Neural crest cell (in vitro differentiated cells): ENCODE measurements around the gene OPRL1. TPM values are rescaled to one million over a fixed set of nuclear protein-coding genes. Genes with fewer than 3 reads are reported as not detected.

Experiments used
- DNase-seq: peaks from one replicate; pipeline ENCODE4 v3.0.0; 2021; ENCODE audit warnings: low read depth, mixed read lengths, low spot score
- H3K27ac Mint-ChIP-seq: one replicate; pipeline ENCODE4 v1.8.0; 2021; ENCODE audit warnings: mild to moderate bottlenecking, mixed read lengths; ENCODE audit not compliant: unreplicated experiment
- H3K27me3 Mint-ChIP-seq: 2 replicates; pipeline ENCODE4 v1.8.0; 2021; ENCODE audit warnings: low read depth, mild to moderate bottlenecking, mixed read lengths
- H3K36me3 Mint-ChIP-seq: 2 replicates; pipeline ENCODE4 v1.8.0; 2021; ENCODE audit warnings: low read depth, mild to moderate bottlenecking, mixed read lengths
- H3K4me1 Mint-ChIP-seq: 2 replicates; pipeline ENCODE4 v1.8.0; 2021; ENCODE audit warnings: mixed read lengths
- H3K4me3 Mint-ChIP-seq: one replicate; pipeline ENCODE4 v1.8.0; 2021; ENCODE audit warnings: mild to moderate bottlenecking, mixed read lengths
- H3K9me3 Mint-ChIP-seq: 2 replicates; pipeline ENCODE4 v1.8.0; 2021; ENCODE audit warnings: mixed read lengths
- CTCF ChIP-seq: fragments of 200-600 bp; sonication (generic); conservative IDR thresholded peaks from 2 replicates; pipeline ENCODE4 v1.5.0; 2021; ENCODE audit warnings: antibody characterized with exemption, mild to moderate bottlenecking
- total RNA-seq: library from RNA; stranded (reverse); gene quantifications from 2 replicates; pipeline ENCODE4 v1.2.1, GENCODE V29; 2021

OPRL1 gene
- total RNA-seq, 1 donor from 2014 or later = 0.96 TPM

- no peak overlapping the region for H3K4me3 Mint-ChIP-seq
- no peaks in the 10 kb centered on the region for H3K9me3 Mint-ChIP-seq
- TF ChIP-seq CTCF = no peak
- peaks cover 81% of the 10 kb centered on the region for H3K27me3 Mint-ChIP-seq
- no peaks in the 10 kb centered on the region for H3K4me1 Mint-ChIP-seq
- H3K36me3 Mint-ChIP-seq = no peaks in the 10 kb centered on the region
- H3K27ac Mint-ChIP-seq = no peak overlapping the region
- no peak for DNase-seq
Observed at GRCh38 chr20:64045346-64046011, 34.4 kb upstream of the OPRL1 start.

GRCh38 chr20:64047046-64047389 lies 32.9 kb upstream of the OPRL1 start:
- H3K36me3 Mint-ChIP-seq = no peaks in the 10 kb centered on the region
- no peak for DNase-seq
- H3K4me1 Mint-ChIP-seq = no peaks in the 10 kb centered on the region
- peaks cover 80% of the 10 kb centered on the region for H3K27me3 Mint-ChIP-seq
- H3K4me3 Mint-ChIP-seq = no peak overlapping the region
- no peak overlapping the region for H3K27ac Mint-ChIP-seq
- TF ChIP-seq CTCF = no peak
- no peaks in the 10 kb centered on the region for H3K9me3 Mint-ChIP-seq

GRCh38 chr20:64047968-64048401 lies 31.9 kb upstream of the OPRL1 start:
- no peak overlapping the region for H3K27ac Mint-ChIP-seq
- H3K36me3 Mint-ChIP-seq = no peaks in the 10 kb centered on the region
- H3K9me3 Mint-ChIP-seq = no peaks in the 10 kb centered on the region
- no peak overlapping the region for H3K4me3 Mint-ChIP-seq
- no peaks in the 10 kb centered on the region for H3K4me1 Mint-ChIP-seq
- peaks cover 80% of the 10 kb centered on the region for H3K27me3 Mint-ChIP-seq
- DNase-seq = no peak
- no peak for TF ChIP-seq CTCF

DNA sequence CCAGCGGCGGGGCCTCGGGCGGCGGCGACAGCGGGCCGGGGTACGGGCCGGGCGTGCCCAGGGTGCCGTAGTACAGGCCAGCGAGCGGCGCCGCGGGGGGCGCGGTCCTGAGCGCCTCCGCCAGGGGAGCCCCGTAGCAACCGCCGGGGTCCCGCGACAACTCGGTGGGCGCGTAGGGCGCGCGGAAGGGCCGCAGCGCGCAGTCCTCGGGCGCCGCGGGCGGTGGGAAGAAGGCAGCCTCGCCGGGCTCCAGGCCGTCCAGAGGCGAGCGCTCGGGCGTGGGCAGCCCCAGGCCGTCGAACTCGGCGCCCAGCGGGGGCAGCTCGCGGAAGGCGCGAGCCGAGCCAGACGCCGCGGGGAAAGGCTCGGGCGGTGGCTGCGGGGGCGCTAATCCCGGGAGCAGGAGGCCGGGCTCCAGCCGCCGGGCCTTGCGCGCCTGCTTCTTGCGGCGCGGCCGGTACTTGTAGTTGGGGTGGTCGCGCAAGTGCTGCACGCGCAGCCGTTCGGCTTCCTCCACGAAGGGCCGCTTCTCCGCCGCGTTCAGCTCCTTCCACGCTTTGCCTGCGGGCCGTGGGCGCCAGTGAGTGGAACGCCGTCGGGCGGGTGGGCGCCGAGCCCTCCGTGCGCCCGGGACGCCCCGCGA lies 31.4 kb upstream of the OPRL1 start:
- no peak for TF ChIP-seq CTCF
- Mint-ChIP-seq H3K9me3 (no peaks in the 10 kb centered on the region), H3K36me3 (no peaks in the 10 kb centered on the region), H3K4me1 (no peaks in the 10 kb centered on the region), H3K27me3 (peaks cover 80% of the 10 kb centered on the region), H3K27ac (no peak overlapping the region), H3K4me3 (no peak overlapping the region)
- DNase-seq = no peak

DNA sequence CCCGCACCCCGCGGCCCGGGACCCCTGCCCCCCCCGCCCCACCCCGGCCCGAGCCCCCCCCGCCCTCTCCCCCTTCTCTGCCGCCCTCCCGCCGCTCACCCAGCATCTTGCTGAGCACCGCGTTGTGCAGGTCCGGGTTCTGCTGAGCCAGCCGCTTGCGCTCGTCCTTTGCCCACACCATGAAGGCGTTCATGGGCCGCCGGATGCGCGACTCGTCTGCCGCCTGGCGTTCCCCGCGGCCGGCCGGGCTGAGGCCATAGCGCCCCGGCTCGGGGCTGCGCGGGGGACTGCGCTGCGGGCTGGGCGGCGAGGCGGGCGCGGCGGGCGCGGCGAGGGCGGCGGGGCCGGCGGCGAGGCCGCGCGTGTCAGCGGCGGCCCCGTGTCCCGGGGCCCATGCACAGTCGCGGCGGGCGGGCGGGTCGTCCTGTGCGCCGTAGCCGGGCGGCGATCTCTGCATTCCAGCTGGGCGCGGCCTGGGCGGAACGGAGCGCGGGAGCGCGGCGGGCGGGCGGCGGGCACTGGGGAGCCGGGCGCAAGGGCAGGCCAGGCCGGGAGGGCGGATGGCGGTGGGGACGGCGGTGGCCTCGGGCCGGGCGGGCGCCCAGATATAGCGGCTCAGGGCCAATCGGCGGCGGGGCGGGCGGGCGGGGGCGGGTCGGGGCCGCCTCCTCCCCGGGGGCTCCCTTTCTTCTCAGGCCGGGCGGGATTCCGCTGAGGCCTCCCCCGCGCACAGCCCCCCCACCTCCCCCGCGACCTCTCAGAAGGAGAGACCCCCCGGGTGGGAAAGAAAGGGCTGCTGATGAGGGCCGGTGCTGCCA lies 30.6 kb upstream of the OPRL1 start, which contains the start of gene SOX18:
SOX18 (minus strand) TSS at position 580 of the 818 bp plus-strand sequence; CDS start at position 457, 123 bp downstream.
- no peak for DNase-seq
- Mint-ChIP-seq H3K27ac (no peak within 1 kb of the TSS), H3K27me3 (peaks cover 76% of the 10 kb centered on the region), H3K4me3 (peak within 1 kb of the TSS; percentile 27), H3K36me3 (no peaks in the 10 kb centered on the region), H3K9me3 (no peaks in the 10 kb centered on the region), H3K4me1 (peaks cover 2% of the 10 kb centered on the region)
- no peak for TF ChIP-seq CTCF
